ENCODE measurements around the gene RASAL2. TPM values are rescaled to one million over a fixed set of nuclear protein-coding genes. Genes with fewer than 3 reads are reported as not detected.

RASAL2 gene
- polyA plus RNA-seq, 1 donor = 17.0 TPM

DNA sequence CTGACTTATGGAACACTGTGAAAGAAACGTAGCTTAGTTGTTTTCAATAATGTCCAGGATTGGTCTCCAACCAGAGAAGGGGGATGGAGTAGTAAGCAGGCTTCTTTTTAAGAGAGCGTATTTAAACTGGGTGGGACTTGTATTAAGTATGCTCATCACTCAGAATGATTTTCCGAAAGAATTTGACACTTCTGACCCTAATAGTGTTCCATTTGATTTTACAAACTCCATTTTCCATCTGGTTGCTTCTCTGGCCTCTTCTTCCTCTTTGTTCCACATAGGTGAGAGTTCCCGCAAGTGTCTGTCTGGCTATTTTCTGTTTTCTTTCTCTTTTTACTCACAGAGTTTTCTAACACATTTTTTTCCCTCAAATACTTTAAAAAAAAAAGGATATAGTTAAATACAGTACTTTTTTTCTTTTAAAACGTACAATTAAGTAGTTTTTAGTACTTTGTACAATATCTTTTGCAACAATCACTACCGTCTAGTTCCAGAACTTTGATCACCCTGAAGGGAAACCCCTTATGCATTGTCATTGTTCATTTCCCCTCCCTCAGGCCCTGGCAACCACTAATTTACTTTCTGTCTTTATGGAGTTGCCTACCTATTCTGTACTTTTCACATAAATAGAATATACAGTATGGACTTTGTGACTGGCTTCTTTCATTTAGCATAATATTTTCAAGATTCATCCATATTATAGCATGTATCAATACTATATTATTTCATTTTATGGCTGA, 67.0 kb downstream of the RASAL2 start:
- Histone ChIP-seq H3K27me3 (ENCODE audit: control insufficient read depth, insufficient read depth, low read length) (no peaks in the 10 kb centered on the region), H3K9me3 (ENCODE audit: control insufficient read depth, low read depth, low read length) (no peaks in the 10 kb centered on the region), H3K27ac (ENCODE audit: low read length) (no peak overlapping the region), H3K4me1 (ENCODE audit: control insufficient read depth, insufficient read depth, low read length) (peaks cover 12% of the 10 kb centered on the region), H3K36me3 (ENCODE audit: control insufficient read depth, insufficient read depth, low read length) (no peaks in the 10 kb centered on the region), H3K4me3 (ENCODE audit: low read length) (no peak overlapping the region)
- DNase-seq = no peak
- WGBS (ENCODE audit: insufficient coverage, low lambda C conversion rate) = 67% methylated on average over 3 of the region's 6 CpGs

DNA sequence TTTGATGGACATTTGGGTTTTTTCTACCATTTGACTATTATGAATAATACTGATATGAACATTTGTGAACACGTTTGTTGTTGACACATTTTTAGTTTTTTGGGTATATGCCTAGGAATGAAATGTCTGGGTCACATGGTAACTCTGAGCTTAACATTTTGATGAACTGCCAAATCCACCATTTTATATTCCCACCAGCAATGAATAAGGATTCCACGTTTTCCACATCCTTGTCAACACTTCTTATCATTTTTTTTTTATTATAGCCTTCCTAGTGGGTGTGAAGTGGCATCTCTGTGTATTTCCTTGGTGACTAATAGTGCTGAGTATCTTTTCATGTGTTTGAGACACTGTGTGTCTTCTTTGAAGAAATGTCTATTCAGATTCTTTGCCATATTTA, 67.6 kb downstream of the RASAL2 start:
- WGBS (ENCODE audit: insufficient coverage, low lambda C conversion rate) = 71% methylated on average over 1 of the region's 2 CpGs
- H3K9me3 ChIP-seq (ENCODE audit: control insufficient read depth, low read depth, low read length) = no peaks in the 10 kb centered on the region

GRCh38 chr1:178165196-178165595, 71.3 kb downstream of the RASAL2 start:
- no CpG with 5 or more reads among the region's 1 CpG for WGBS (ENCODE audit: insufficient coverage, low lambda C conversion rate)
- no peaks in the 10 kb centered on the region for H3K27me3 ChIP-seq (ENCODE audit: control insufficient read depth, insufficient read depth, low read length)
- no peaks in the 10 kb centered on the region for H3K9me3 ChIP-seq (ENCODE audit: control insufficient read depth, low read depth, low read length)
- H3K27ac ChIP-seq (ENCODE audit: low read length) = no peak overlapping the region
- no peaks in the 10 kb centered on the region for H3K36me3 ChIP-seq (ENCODE audit: control insufficient read depth, insufficient read depth, low read length)
- DNase-seq = no peak
- no peaks in the 10 kb centered on the region for H3K4me1 ChIP-seq (ENCODE audit: control insufficient read depth, insufficient read depth, low read length)
- H3K4me3 ChIP-seq (ENCODE audit: low read length) = no peak overlapping the region

More for the DNA sequence above, 67.6 kb downstream of the RASAL2 start:
- H3K4me1 ChIP-seq (ENCODE audit: control insufficient read depth, insufficient read depth, low read length) = peaks cover 9% of the 10 kb centered on the region
- no peaks in the 10 kb centered on the region for H3K36me3 ChIP-seq (ENCODE audit: control insufficient read depth, insufficient read depth, low read length)
- no peak overlapping the region for H3K27ac ChIP-seq (ENCODE audit: low read length)
- H3K4me3 ChIP-seq (ENCODE audit: low read length) = no peak overlapping the region
- H3K27me3 ChIP-seq (ENCODE audit: control insufficient read depth, insufficient read depth, low read length) = no peaks in the 10 kb centered on the region
- DNase-seq = no peak

GRCh38 chr1:178166429-178167024, 72.6 kb downstream of the RASAL2 start:
- no peak for DNase-seq
- Histone ChIP-seq H3K27me3 (ENCODE audit: control insufficient read depth, insufficient read depth, low read length) (no peaks in the 10 kb centered on the region), H3K27ac (ENCODE audit: low read length) (no peak overlapping the region), H3K4me1 (ENCODE audit: control insufficient read depth, insufficient read depth, low read length) (no peaks in the 10 kb centered on the region), H3K4me3 (ENCODE audit: low read length) (no peak overlapping the region), H3K9me3 (ENCODE audit: control insufficient read depth, low read depth, low read length) (no peaks in the 10 kb centered on the region), H3K36me3 (ENCODE audit: control insufficient read depth, insufficient read depth, low read length) (no peaks in the 10 kb centered on the region)
- WGBS (ENCODE audit: insufficient coverage, low lambda C conversion rate) = no CpG with 5 or more reads among the region's 1 CpG

DNA sequence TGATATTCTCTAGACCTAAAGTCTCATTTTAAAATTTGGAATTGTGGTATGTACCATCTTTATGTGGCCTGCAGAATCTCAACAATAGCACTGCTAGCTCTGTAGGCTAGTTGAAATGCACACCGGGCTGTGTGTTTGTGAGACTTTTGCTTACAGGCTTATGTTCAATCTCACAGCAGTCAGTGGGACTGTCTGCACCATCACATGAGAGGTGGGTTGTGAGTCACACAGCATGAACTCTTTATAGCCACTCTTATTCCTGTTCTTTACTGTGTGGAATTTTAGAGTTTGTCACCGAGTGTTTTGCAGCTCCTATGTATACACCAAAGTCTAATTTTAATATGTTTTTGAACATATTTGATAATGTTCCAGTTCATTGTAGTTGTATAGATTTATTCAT, 74.6 kb downstream of the RASAL2 start:
- H3K4me1 ChIP-seq (ENCODE audit: control insufficient read depth, insufficient read depth, low read length) = no peaks in the 10 kb centered on the region
- H3K36me3 ChIP-seq (ENCODE audit: control insufficient read depth, insufficient read depth, low read length) = no peaks in the 10 kb centered on the region
- WGBS (ENCODE audit: insufficient coverage, low lambda C conversion rate) = no CpG with 5 or more reads among the region's 2 CpGs
- no peaks in the 10 kb centered on the region for H3K9me3 ChIP-seq (ENCODE audit: control insufficient read depth, low read depth, low read length)
- no peak overlapping the region for H3K27ac ChIP-seq (ENCODE audit: low read length)
- no peak overlapping the region for H3K4me3 ChIP-seq (ENCODE audit: low read length)
- no peaks in the 10 kb centered on the region for H3K27me3 ChIP-seq (ENCODE audit: control insufficient read depth, insufficient read depth, low read length)
- no peak for DNase-seq

DNA sequence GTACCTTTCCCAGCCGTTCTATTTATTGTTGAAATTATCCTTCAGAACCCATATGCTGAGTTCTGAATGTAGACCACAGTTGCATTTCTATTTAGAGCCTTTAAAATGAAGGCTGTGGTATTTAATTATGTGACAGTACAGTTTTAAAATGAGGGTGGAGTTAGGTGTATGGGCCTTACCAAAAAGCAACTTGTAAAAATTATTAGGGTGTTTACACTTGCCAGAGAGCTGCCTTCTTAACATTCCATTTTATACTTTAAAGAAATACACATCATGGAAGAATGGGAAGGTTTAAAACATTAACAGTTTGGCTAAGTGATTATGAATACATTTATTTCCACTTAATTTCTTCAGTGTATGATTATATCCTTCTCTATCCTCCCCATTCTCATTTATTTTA, 75.7 kb downstream of the RASAL2 start:
- WGBS (ENCODE audit: insufficient coverage, low lambda C conversion rate) = no CpG with 5 or more reads among the region's 1 CpG

GRCh38 chr1:178172939-178173338, 79.0 kb downstream of the RASAL2 start:
- DNase-seq = no peak
- Histone ChIP-seq H3K4me3 (ENCODE audit: low read length) (no peak overlapping the region), H3K36me3 (ENCODE audit: control insufficient read depth, insufficient read depth, low read length) (no peaks in the 10 kb centered on the region), H3K4me1 (ENCODE audit: control insufficient read depth, insufficient read depth, low read length) (peaks cover 5% of the 10 kb centered on the region), H3K27me3 (ENCODE audit: control insufficient read depth, insufficient read depth, low read length) (no peaks in the 10 kb centered on the region), H3K27ac (ENCODE audit: low read length) (no peak overlapping the region), H3K9me3 (ENCODE audit: control insufficient read depth, low read depth, low read length) (no peaks in the 10 kb centered on the region)
- WGBS (ENCODE audit: insufficient coverage, low lambda C conversion rate) = no CpG with 5 or more reads among the region's 3 CpGs

More for the DNA sequence above, 75.7 kb downstream of the RASAL2 start:
- DNase-seq = no peak
- no peaks in the 10 kb centered on the region for H3K27me3 ChIP-seq (ENCODE audit: control insufficient read depth, insufficient read depth, low read length)
- no peaks in the 10 kb centered on the region for H3K9me3 ChIP-seq (ENCODE audit: control insufficient read depth, low read depth, low read length)
- no peak overlapping the region for H3K27ac ChIP-seq (ENCODE audit: low read length)
- H3K4me3 ChIP-seq (ENCODE audit: low read length) = no peak overlapping the region
- no peaks in the 10 kb centered on the region for H3K36me3 ChIP-seq (ENCODE audit: control insufficient read depth, insufficient read depth, low read length)
- H3K4me1 ChIP-seq (ENCODE audit: control insufficient read depth, insufficient read depth, low read length) = peaks cover 4% of the 10 kb centered on the region

DNA sequence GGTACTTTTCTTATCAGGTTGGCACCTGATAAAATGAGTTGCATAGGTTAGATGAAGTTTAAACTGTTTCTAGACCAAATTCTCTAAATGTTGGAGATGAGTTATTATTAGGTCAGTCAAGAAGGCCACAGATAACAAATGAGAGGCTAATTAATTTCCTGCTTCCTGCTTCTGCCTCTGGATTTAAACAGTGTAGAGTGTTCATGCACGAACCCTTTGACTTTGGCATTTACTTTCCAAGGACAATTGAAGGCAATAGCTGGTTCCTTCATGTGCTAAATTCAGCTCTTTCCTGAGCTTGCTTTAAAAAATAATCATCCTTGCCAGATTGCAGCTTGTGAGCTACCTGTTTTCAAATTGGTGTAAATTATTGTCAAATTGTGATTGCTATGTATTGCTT, 80.6 kb downstream of the RASAL2 start:
- Histone ChIP-seq H3K4me3 (ENCODE audit: low read length) (no peak overlapping the region), H3K27ac (ENCODE audit: low read length) (no peak overlapping the region), H3K36me3 (ENCODE audit: control insufficient read depth, insufficient read depth, low read length) (no peaks in the 10 kb centered on the region), H3K4me1 (ENCODE audit: control insufficient read depth, insufficient read depth, low read length) (peaks cover 5% of the 10 kb centered on the region), H3K27me3 (ENCODE audit: control insufficient read depth, insufficient read depth, low read length) (no peaks in the 10 kb centered on the region), H3K9me3 (ENCODE audit: control insufficient read depth, low read depth, low read length) (no peaks in the 10 kb centered on the region)
- no peak for DNase-seq
- no CpG with 5 or more reads among the region's 1 CpG for WGBS (ENCODE audit: insufficient coverage, low lambda C conversion rate)

DNA sequence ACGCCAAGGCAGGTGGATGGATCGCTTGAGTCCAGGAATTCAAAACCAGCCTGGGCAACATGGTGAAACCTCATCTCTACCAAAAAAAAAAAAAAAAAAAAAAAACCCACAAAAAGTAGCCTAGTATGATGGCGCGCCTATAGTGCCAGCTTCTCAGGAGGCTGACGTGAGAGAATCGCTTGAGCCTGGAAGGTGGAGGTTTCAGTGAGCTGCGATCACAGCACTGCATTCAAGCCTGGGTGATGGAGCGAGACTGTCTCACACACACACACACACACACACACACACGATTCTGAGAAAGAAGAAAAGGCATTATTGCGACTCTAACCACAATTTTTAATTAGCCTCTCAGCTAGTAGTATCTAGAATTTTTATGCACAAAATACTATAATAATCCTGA, 86.5 kb downstream of the RASAL2 start:
- H3K4me3 ChIP-seq (ENCODE audit: low read length) = no peak overlapping the region
- H3K4me1 ChIP-seq (ENCODE audit: control insufficient read depth, insufficient read depth, low read length) = no peaks in the 10 kb centered on the region
- DNase-seq = no peak
- H3K9me3 ChIP-seq (ENCODE audit: control insufficient read depth, low read depth, low read length) = no peaks in the 10 kb centered on the region
- no peaks in the 10 kb centered on the region for H3K36me3 ChIP-seq (ENCODE audit: control insufficient read depth, insufficient read depth, low read length)
- no CpG with 5 or more reads among the region's 10 CpGs for WGBS (ENCODE audit: insufficient coverage, low lambda C conversion rate)
- H3K27ac ChIP-seq (ENCODE audit: low read length) = no peak overlapping the region
- H3K27me3 ChIP-seq (ENCODE audit: control insufficient read depth, insufficient read depth, low read length) = no peaks in the 10 kb centered on the region

DNA sequence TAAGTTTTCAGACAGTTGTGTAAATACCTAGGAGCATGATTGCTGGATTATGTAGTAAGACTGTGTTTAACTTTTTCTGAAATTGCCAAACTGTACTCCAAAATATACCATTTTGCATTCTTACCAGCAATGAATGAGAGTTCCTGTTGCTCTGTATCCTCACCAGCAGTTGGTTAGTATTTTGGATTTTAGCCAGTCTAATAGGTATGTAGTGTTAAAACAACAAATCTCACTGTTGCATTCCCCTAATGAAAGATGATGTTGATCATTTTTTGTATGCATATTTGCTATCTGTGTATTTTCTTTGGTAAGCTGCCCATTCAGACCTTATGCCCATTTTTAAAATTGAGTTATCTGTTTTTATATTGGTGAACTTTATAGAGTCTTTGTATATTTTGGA, 89.9 kb downstream of the RASAL2 start:
- H3K9me3 ChIP-seq (ENCODE audit: control insufficient read depth, low read depth, low read length) = peaks cover 5% of the 10 kb centered on the region
- no peaks in the 10 kb centered on the region for H3K27me3 ChIP-seq (ENCODE audit: control insufficient read depth, insufficient read depth, low read length)
- H3K4me3 ChIP-seq (ENCODE audit: low read length) = no peak overlapping the region
- no peaks in the 10 kb centered on the region for H3K36me3 ChIP-seq (ENCODE audit: control insufficient read depth, insufficient read depth, low read length)
- no peaks in the 10 kb centered on the region for H3K4me1 ChIP-seq (ENCODE audit: control insufficient read depth, insufficient read depth, low read length)
- DNase-seq = no peak
- H3K27ac ChIP-seq (ENCODE audit: low read length) = no peak overlapping the region

DNA sequence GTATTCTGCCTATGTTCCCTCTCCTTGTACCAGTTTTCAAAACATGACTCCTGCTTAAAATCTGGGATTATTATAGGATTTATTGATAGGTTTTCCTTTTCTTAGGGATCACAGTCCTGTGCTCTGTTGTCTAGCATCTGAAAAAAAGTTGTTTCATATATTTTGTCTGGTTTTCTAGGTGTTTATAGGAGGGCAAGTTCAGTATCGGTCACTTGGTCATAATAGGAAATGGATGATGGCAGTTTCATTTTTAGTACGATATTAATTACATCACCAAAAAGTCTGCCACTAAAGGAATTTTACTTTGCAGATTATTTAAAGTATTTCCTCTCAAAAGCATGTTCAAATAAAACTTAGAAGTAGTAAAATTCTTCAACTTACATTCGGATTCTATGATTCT, 94.4 kb downstream of the RASAL2 start:
- Histone ChIP-seq H3K4me1 (ENCODE audit: control insufficient read depth, insufficient read depth, low read length) (peaks cover 3% of the 10 kb centered on the region), H3K4me3 (ENCODE audit: low read length) (no peak overlapping the region), H3K9me3 (ENCODE audit: control insufficient read depth, low read depth, low read length) (peaks cover 5% of the 10 kb centered on the region), H3K27ac (ENCODE audit: low read length) (no peak overlapping the region), H3K27me3 (ENCODE audit: control insufficient read depth, insufficient read depth, low read length) (no peaks in the 10 kb centered on the region), H3K36me3 (ENCODE audit: control insufficient read depth, insufficient read depth, low read length) (no peaks in the 10 kb centered on the region)
- DNase-seq = no peak
- 100% methylated on average over 2 of the region's 3 CpGs for WGBS (ENCODE audit: insufficient coverage, low lambda C conversion rate)
